OCI-LY1 (cell line): ENCODE measurements around the gene GFPT1.

Experiments used
- H2AFZ ChIP-seq: fragments of 200-600 bp; sonication (generic), shearing (Covaris generic); 2 replicates; pipeline ENCODE4 v1.6.0; 2014; ENCODE audit warnings: antibody characterized with exemption, mild to moderate bottlenecking, low read length
- H3F3A ChIP-seq: fragments of 200-600 bp; sonication (generic), shearing (Covaris generic); 2 replicates; pipeline ENCODE4 v1.6.0; 2014; ENCODE audit warnings: mild to moderate bottlenecking, antibody characterized with exemption, low read length, moderate library complexity; ENCODE audit not compliant: insufficient read depth
- H3K27ac ChIP-seq: fragments of 200-600 bp; sonication (generic); 2 replicates; pipeline ENCODE4 v1.5.1; 2014; ENCODE audit warnings: low read length, mixed run types, mild to moderate bottlenecking, low read depth; ENCODE audit not compliant: poor library complexity, severe bottlenecking
- H3K27me3 ChIP-seq: fragments of 200-600 bp; sonication (generic); 2 replicates; pipeline ENCODE4 v1.6.0; 2014; ENCODE audit warnings: antibody characterized with exemption, mild to moderate bottlenecking, low read length, moderate library complexity; ENCODE audit not compliant: insufficient read depth
- H3K36me3 ChIP-seq: fragments of 200-600 bp; sonication (generic); 2 replicates; pipeline ENCODE4 v1.6.1; 2014; ENCODE audit warnings: mild to moderate bottlenecking, antibody characterized with exemption, low read length, moderate library complexity, mixed read lengths; ENCODE audit not compliant: insufficient read depth
- H3K4me1 ChIP-seq: fragments of 200-600 bp; sonication (generic); 2 replicates; pipeline ENCODE4 v1.5.1; 2014; ENCODE audit warnings: mild to moderate bottlenecking, low read length, moderate library complexity; ENCODE audit not compliant: insufficient read depth, severe bottlenecking
- H3K4me2 ChIP-seq: fragments of 200-600 bp; sonication (generic), shearing (Covaris generic); 2 replicates; pipeline ENCODE4 v1.6.1; 2014; ENCODE audit warnings: low read length
- H3K4me3 ChIP-seq: fragments of 200-600 bp; sonication (generic); 2 replicates; pipeline ENCODE4 v1.5.1; 2014; ENCODE audit warnings: low read length, low read depth, mild to moderate bottlenecking, mixed read lengths; ENCODE audit not compliant: poor library complexity, severe bottlenecking
- H3K79me2 ChIP-seq: fragments of 200-600 bp; shearing (Covaris generic); 2 replicates; pipeline ENCODE4 v1.6.1; 2016; ENCODE audit warnings: mixed run types, low read length, mixed read lengths; ENCODE audit not compliant: insufficient read depth
- H3K9ac ChIP-seq: fragments of 200-600 bp; sonication (generic), shearing (Covaris generic); 2 replicates; pipeline ENCODE4 v1.6.1; 2014; ENCODE audit warnings: mild to moderate bottlenecking, low read length, mixed read lengths
- H3K9me2 ChIP-seq: fragments of 200-600 bp; sonication (generic), shearing (Covaris generic); 2 replicates; pipeline ENCODE4 v1.6.1; 2014; ENCODE audit warnings: low read depth, mild to moderate bottlenecking, low read length, mixed read lengths
- H3K9me3 ChIP-seq: fragments of 200-600 bp; shearing (Covaris generic); 2 replicates; pipeline ENCODE4 v1.6.1; 2014; ENCODE audit warnings: low read length, mixed read lengths
- H4K20me1 ChIP-seq: fragments of 200-600 bp; sonication (generic), shearing (Covaris generic); 2 replicates; pipeline ENCODE4 v1.6.0; 2016; ENCODE audit warnings: mild to moderate bottlenecking, low read length; ENCODE audit not compliant: insufficient read depth
- EZH2 ChIP-seq: fragments of 200-600 bp; sonication (generic), shearing (Covaris generic); IDR thresholded peaks from 2 replicates; pipeline ENCODE4 v1.8.0; 2017; ENCODE audit warnings: borderline replicate concordance, mixed run types, mild to moderate bottlenecking, antibody characterized with exemption, low read length, moderate library complexity, mixed read lengths
- TF ChIP-seq, protein P1 (sequence below): fragments of 200-600 bp; sonication (generic), shearing (Covaris generic); IDR thresholded peaks from 2 replicates; pipeline ENCODE4 v1.5.1; 2017; ENCODE audit warnings: mild to moderate bottlenecking, antibody characterized with exemption, low read length, moderate library complexity, mixed read lengths

Gene GFPT1

DNA sequence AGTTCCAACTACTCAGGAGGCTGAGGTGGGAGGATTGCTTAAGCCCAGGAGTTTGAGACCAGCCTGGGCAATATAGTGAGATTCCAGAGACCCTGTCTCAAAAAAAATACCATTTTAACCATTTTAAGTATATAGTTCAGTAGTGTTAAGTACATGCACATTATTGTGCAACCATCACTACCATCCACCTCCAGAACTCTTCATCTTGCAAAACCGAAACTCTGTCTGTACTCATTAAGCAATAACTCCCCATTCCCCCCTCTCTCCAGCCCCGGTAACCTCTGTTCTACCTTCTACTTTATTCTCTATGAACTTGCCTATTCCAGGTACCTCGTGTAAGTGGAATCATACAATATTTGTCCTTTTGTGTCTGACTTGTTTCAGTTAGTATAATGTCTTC, 86.4 kb downstream of the GFPT1 start:
- no peak overlapping the region for H3K9ac ChIP-seq
- TF ChIP-seq, protein P1, sequence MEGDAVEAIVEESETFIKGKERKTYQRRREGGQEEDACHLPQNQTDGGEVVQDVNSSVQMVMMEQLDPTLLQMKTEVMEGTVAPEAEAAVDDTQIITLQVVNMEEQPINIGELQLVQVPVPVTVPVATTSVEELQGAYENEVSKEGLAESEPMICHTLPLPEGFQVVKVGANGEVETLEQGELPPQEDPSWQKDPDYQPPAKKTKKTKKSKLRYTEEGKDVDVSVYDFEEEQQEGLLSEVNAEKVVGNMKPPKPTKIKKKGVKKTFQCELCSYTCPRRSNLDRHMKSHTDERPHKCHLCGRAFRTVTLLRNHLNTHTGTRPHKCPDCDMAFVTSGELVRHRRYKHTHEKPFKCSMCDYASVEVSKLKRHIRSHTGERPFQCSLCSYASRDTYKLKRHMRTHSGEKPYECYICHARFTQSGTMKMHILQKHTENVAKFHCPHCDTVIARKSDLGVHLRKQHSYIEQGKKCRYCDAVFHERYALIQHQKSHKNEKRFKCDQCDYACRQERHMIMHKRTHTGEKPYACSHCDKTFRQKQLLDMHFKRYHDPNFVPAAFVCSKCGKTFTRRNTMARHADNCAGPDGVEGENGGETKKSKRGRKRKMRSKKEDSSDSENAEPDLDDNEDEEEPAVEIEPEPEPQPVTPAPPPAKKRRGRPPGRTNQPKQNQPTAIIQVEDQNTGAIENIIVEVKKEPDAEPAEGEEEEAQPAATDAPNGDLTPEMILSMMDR, result no peak
- TF ChIP-seq EZH2, result no peak
- H3F3A ChIP-seq, result no peaks in the 10 kb centered on the region
- H3K79me2 ChIP-seq, result no peaks in the 10 kb centered on the region
- H3K9me3 ChIP-seq, result no peaks in the 10 kb centered on the region
- no peak overlapping the region for H2AFZ ChIP-seq
- no peak overlapping the region for H3K27ac ChIP-seq
- no peaks in the 10 kb centered on the region for H4K20me1 ChIP-seq
- H3K4me2 ChIP-seq, result no peak overlapping the region
- no peak overlapping the region for H3K4me3 ChIP-seq
- H3K27me3 ChIP-seq, result no peaks in the 10 kb centered on the region
- no peaks in the 10 kb centered on the region for H3K36me3 ChIP-seq
- H3K4me1 ChIP-seq, result no peaks in the 10 kb centered on the region
- H3K9me2 ChIP-seq, result no peaks in the 10 kb centered on the region

- no peaks in the 10 kb centered on the region for H3F3A ChIP-seq
- no peaks in the 10 kb centered on the region for H3K9me3 ChIP-seq
- H3K79me2 ChIP-seq, result no peaks in the 10 kb centered on the region
- no peak overlapping the region for H3K4me2 ChIP-seq
- no peak for TF ChIP-seq EZH2
- TF ChIP-seq, protein P1, result no peak
- H3K4me1 ChIP-seq, result no peaks in the 10 kb centered on the region
- H2AFZ ChIP-seq, result no peak overlapping the region
- no peak overlapping the region for H3K4me3 ChIP-seq
- no peaks in the 10 kb centered on the region for H3K36me3 ChIP-seq
- no peak overlapping the region for H3K9ac ChIP-seq
- H3K27ac ChIP-seq, result no peak overlapping the region
- no peaks in the 10 kb centered on the region for H4K20me1 ChIP-seq
- no peaks in the 10 kb centered on the region for H3K9me2 ChIP-seq
- H3K27me3 ChIP-seq, result no peaks in the 10 kb centered on the region
These were observed 87.1 kb downstream of the GFPT1 start for GRCh38 chr2:69299772-69300516.

DNA sequence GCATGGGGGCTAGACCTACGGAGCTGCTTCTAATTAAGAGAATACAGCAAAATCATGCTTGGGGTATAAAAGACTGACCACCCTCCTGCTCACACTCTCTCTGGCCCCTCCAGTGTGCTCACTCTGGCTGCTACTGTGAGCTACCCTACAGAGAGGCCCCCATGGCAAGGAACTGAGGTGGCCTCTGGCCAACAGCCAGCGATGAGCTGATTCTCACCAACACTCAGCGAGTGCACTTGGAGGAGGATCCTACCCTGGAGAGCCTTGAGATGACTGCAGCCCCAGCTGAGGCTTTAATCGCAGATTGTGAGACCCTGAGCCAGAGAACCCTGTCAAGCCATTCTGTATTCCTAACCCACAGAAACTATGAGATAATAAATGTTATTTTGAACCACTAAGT, 88.2 kb downstream of the GFPT1 start:
- Histone ChIP-seq H3K4me2 (no peak overlapping the region), H3K4me1 (no peaks in the 10 kb centered on the region), H3K9ac (no peak overlapping the region), H3K9me2 (no peaks in the 10 kb centered on the region), H3K4me3 (no peak overlapping the region), H3K9me3 (no peaks in the 10 kb centered on the region), H3F3A (no peaks in the 10 kb centered on the region), H2AFZ (no peak overlapping the region), H3K27ac (no peak overlapping the region), H3K27me3 (no peaks in the 10 kb centered on the region), H4K20me1 (no peaks in the 10 kb centered on the region), H3K79me2 (no peaks in the 10 kb centered on the region), H3K36me3 (no peaks in the 10 kb centered on the region)
- TF ChIP-seq EZH2, result no peak
- TF ChIP-seq, protein P1, result no peak
